Loucy (cell line): Measurements from ENCODE around the gene RPS16.

ENCODE experiments used
- EZH2phosphoT487 ChIP-seq: fragments of 200-600 bp; IDR thresholded peaks from 2 replicates; pipeline ENCODE4 v1.6.1; 2018; ENCODE audit warnings: antibody characterized with exemption, mild to moderate bottlenecking, moderate library complexity, borderline replicate concordance
- TF ChIP-seq, protein P1 (sequence below): fragments of 200-600 bp; sonication (generic); conservative IDR thresholded peaks from 2 replicates; pipeline ENCODE4 v1.5.1; 2014; ENCODE audit warnings: mild to moderate bottlenecking, antibody characterized with exemption, low read length

DNA sequence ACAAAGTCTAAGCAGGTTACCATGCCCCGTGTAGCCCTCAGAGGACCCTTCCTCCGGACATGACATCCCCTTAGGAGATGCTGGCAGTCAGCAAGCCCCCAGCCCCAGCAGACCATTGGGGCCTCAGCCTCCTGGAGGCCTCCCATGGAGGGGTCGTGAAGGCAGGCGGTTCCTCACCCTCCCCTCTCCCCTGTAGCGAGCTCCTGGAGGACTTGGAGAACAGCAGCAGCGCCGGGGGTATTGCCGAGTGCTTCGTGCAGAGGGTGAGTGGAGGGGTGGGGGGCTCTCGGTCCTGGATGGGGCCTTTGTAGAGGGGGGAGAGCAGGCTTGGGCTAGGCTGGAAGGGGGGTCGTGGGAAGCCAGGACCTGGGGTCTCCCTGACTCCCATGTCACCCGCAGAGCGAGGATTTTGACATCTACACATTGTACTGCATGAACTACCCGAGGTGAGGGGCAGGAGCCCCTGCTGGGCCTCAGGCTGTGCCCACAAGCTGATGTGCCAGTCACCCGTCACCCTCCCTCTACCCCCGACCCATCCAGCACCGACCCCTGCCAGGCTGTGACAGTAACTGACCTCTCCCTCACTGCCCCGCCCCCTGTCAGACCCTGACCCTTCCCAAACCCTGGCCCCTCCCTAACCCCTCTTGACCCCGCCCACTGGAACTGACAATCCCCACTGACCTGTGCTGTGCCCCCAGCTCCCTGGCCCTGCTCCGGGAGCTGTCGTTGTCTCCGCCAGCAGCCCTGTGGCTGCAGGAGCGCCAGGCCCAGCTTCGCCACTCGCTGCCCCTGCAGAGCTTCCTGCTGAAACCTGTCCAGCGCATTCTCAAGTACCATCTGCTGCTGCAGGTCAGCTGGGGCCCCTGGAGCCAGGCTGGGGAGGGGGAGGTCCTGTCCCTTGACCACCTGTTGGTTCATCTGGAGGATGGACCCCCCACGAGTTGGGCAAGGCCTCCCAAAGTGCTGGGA, 19.3 kb downstream of the RPS16 start:
- TF ChIP-seq, protein P1, sequence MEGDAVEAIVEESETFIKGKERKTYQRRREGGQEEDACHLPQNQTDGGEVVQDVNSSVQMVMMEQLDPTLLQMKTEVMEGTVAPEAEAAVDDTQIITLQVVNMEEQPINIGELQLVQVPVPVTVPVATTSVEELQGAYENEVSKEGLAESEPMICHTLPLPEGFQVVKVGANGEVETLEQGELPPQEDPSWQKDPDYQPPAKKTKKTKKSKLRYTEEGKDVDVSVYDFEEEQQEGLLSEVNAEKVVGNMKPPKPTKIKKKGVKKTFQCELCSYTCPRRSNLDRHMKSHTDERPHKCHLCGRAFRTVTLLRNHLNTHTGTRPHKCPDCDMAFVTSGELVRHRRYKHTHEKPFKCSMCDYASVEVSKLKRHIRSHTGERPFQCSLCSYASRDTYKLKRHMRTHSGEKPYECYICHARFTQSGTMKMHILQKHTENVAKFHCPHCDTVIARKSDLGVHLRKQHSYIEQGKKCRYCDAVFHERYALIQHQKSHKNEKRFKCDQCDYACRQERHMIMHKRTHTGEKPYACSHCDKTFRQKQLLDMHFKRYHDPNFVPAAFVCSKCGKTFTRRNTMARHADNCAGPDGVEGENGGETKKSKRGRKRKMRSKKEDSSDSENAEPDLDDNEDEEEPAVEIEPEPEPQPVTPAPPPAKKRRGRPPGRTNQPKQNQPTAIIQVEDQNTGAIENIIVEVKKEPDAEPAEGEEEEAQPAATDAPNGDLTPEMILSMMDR: no peak
- TF ChIP-seq EZH2phosphoT487: no peak
